Left kidney (tissue), 8 donors: ENCODE data around the gene TBC1D10B. TPM values are rescaled to one million over a fixed set of nuclear protein-coding genes. Genes with fewer than 3 reads are reported as not detected.

Experiments
- DNase-seq: peaks from one replicate; pipeline ENCODE4 v3.0.0-alpha.2; 2013
- long read RNA-seq, 8 donors: transcript quantifications; one replicate each; lab custom pipeline, GENCODE V29; 2026
- polyA plus RNA-seq: library from polyadenylated mRNA; unstranded; fragments of 120-200 nt; gene quantifications from one replicate; pipeline ENCODE4 v1.2.1, GENCODE V29; 2013; ENCODE audit not compliant: insufficient read length

TBC1D10B gene
- 35.5 TPM for polyA plus RNA-seq
- long read RNA-seq, donor 1, transcript TBC1D10B-201 (9 exons, 3,350 nt) = major isoform, 8 of 9 reads
- long read RNA-seq, donor 1, partial matches to known transcripts = 0 of 9 reads
- long read RNA-seq, donor 1, other reads (novel, unspliced or antisense) = 0 of 9 reads
- long read RNA-seq, donor 2, partial matches to known transcripts = 0 of 5 reads
- long read RNA-seq, donor 2, other reads (novel, unspliced or antisense) = 0 of 5 reads
- long read RNA-seq, donor 3, transcript TBC1D10B-201 (9 exons, 3,350 nt) = major isoform, 5 of 11 reads
- long read RNA-seq, donor 3, partial matches to known transcripts = 5 of 11 reads
- long read RNA-seq, donor 3, other reads (novel, unspliced or antisense) = 0 of 11 reads
- long read RNA-seq, donor 4, partial matches to known transcripts = 0 of 1 reads
- long read RNA-seq, donor 4, other reads (novel, unspliced or antisense) = 0 of 1 reads
- long read RNA-seq, donor 5, partial matches to known transcripts = 0 of 5 reads
- long read RNA-seq, donor 5, other reads (novel, unspliced or antisense) = 0 of 5 reads
- long read RNA-seq, donor 6, partial matches to known transcripts = 0 of 4 reads
- long read RNA-seq, donor 6, other reads (novel, unspliced or antisense) = 0 of 4 reads
- long read RNA-seq, donor 7, partial matches to known transcripts = 0 of 4 reads
- long read RNA-seq, donor 7, other reads (novel, unspliced or antisense) = 0 of 4 reads
- long read RNA-seq, donor 8, partial matches to known transcripts = 0 of 2 reads
- long read RNA-seq, donor 8, other reads (novel, unspliced or antisense) = 0 of 2 reads

GRCh38 chr16:30370456-30371247 lies at the start of gene TBC1D10B:
TSS of gene TBC1D10B (minus strand) at chr16:30370494. CDS start at chr16:30370183, 311 bp downstream.
- peak; percentile 100 for DNase-seq

GRCh38 chr16:30418350-30419181 lies 48.3 kb upstream of the TBC1D10B start:
- no peak for DNase-seq

GRCh38 chr16:30417529-30418349 lies 47.4 kb upstream of the TBC1D10B start:
- peak; percentile 88 for DNase-seq

- DNase-seq = no peak
Measured at GRCh38 chr16:30416624-30417528, 46.6 kb upstream of the TBC1D10B start.

GRCh38 chr16:30416047-30416603 lies 45.8 kb upstream of the TBC1D10B start:
- no peak for DNase-seq

GRCh38 chr16:30414159-30414558 lies 43.9 kb upstream of the TBC1D10B start:
- DNase-seq = no peak

- no peak for DNase-seq
Measured at GRCh38 chr16:30413112-30413806, 43.0 kb upstream of the TBC1D10B start.

GRCh38 chr16:30409125-30410060 lies 39.1 kb upstream of the TBC1D10B start:
- peak; percentile 90 for DNase-seq

- DNase-seq = no peak
Measured at GRCh38 chr16:30407804-30408534, 37.7 kb upstream of the TBC1D10B start.

- peak; percentile 87 for DNase-seq
Measured at GRCh38 chr16:30407102-30407803, 37.0 kb upstream of the TBC1D10B start, which contains the start of gene ZNF771. TSS of gene ZNF771 (plus strand) at chr16:30407606. CDS start at chr16:30408054, 448 bp downstream.

- no peak for DNase-seq
Measured at GRCh38 chr16:30406795-30407101, 36.5 kb upstream of the TBC1D10B start.

- DNase-seq = no peak
Measured at GRCh38 chr16:30401768-30402425, 31.6 kb upstream of the TBC1D10B start.

- no peak for DNase-seq
Measured at GRCh38 chr16:30399435-30400186, 29.3 kb upstream of the TBC1D10B start.

GRCh38 chr16:30398661-30399434 lies 28.6 kb upstream of the TBC1D10B start:
- DNase-seq = no peak
